BJ (cell line): ENCODE measurements around the gene CMSS1. TPM values are rescaled to one million over a fixed set of nuclear protein-coding genes. Genes with fewer than 3 reads are reported as not detected.

ENCODE experiments used
- CTCF ChIA-PET: fragments of 350-600 bp; formaldehyde crosslinking; extraction: SDS; loops from one replicate; lab custom pipeline; 2021; ENCODE audit warnings: antibody characterized with exemption, inconsistent platforms; lab: Yijun Ruan, JAX
- POLR2A ChIA-PET: fragments of 300-600 bp; sonication (Branson Sonifier 250); formaldehyde crosslinking; extraction: SDS; loops from one replicate; lab custom pipeline; 2021; ENCODE audit warnings: antibody characterized with exemption; lab: Charles Lee
- DNase-seq: peaks from one replicate; pipeline ENCODE4 v3.0.0-alpha.2; 2011; ENCODE audit warnings: low read depth
- H3K27me3 ChIP-seq: 2 replicates; pipeline ENCODE4 v1.6.0; 2011; ENCODE audit warnings: low read length; ENCODE audit not compliant: control insufficient read depth, insufficient read depth
- H3K36me3 ChIP-seq: 2 replicates; pipeline ENCODE4 v1.5.1; 2011; ENCODE audit warnings: low read length; ENCODE audit not compliant: control insufficient read depth, insufficient read depth
- H3K4me3 ChIP-seq: 2 replicates; pipeline ENCODE4 v1.5.1; 2011; ENCODE audit warnings: low read depth, mild to moderate bottlenecking, control low read depth, low read length
- CTCF ChIP-seq: IDR thresholded peaks from 2 replicates; pipeline ENCODE4 v1.5.1; 2011; ENCODE audit warnings: low read depth, mild to moderate bottlenecking, control low read depth, inconsistent platforms, low read length, moderate library complexity; ENCODE audit not compliant: insufficient read depth
- polyA plus RNA-seq: library from polyadenylated mRNA; depleted of rRNA; stranded (reverse); fragments of >200 nt; gene quantifications from 2 replicates; pipeline ENCODE4 v1.2.3, GENCODE V29; 2011

CMSS1 gene
- polyA plus RNA-seq, 1 experiment, result 6.7 TPM

GRCh38 chr3:100007313-100007712, 189.7 kb downstream of the CMSS1 start:
- no peak for TF ChIP-seq CTCF
- H3K27me3 ChIP-seq, result no peaks in the 10 kb centered on the region
- no peaks in the 10 kb centered on the region for H3K36me3 ChIP-seq
- CTCF ChIA-PET, result interaction anchor here (0.7 to 2.2 kb wide), 5 partner anchors 8 to 166 kb away, joined by 3 to 5 read pairs (median 3); no protein-coding TSS in a partner anchor
- no peak overlapping the region for H3K4me3 ChIP-seq
- POLR2A ChIA-PET, result no interaction called here
- no peak for DNase-seq

- DNase-seq, result no peak
- CTCF ChIA-PET, result interaction anchor here (0.8 kb wide), 1 partner anchor 21 kb away, joined by 4 read pairs; no protein-coding TSS in a partner anchor
- no peak for TF ChIP-seq CTCF
Measured at GRCh38 chr3:100008081-100008698, 190.5 kb downstream of the CMSS1 start.

GRCh38 chr3:100009276-100010086, 191.8 kb downstream of the CMSS1 start:
- H3K27me3 ChIP-seq, result no peaks in the 10 kb centered on the region
- H3K36me3 ChIP-seq, result no peaks in the 10 kb centered on the region
- CTCF ChIA-PET, result no interaction called here
- DNase-seq, result no peak
- TF ChIP-seq CTCF, result no peak
- H3K4me3 ChIP-seq, result no peak overlapping the region
- POLR2A ChIA-PET, result no interaction called here

More at GRCh38 chr3:100008081-100008698, 190.5 kb downstream of the CMSS1 start:
- POLR2A ChIA-PET, result no interaction called here
- Histone ChIP-seq H3K27me3 (no peaks in the 10 kb centered on the region), H3K4me3 (no peak overlapping the region), H3K36me3 (no peaks in the 10 kb centered on the region)

- CTCF ChIA-PET, result no interaction called here
- no peak for DNase-seq
- H3K27me3 ChIP-seq, result no peaks in the 10 kb centered on the region
- H3K4me3 ChIP-seq, result no peak overlapping the region
- POLR2A ChIA-PET, result no interaction called here
- TF ChIP-seq CTCF, result no peak
- no peaks in the 10 kb centered on the region for H3K36me3 ChIP-seq
Measured at GRCh38 chr3:100010087-100010417, 192.4 kb downstream of the CMSS1 start.

GRCh38 chr3:100018806-100019205, 201.1 kb downstream of the CMSS1 start:
- no peak overlapping the region for H3K4me3 ChIP-seq
- H3K27me3 ChIP-seq, result no peaks in the 10 kb centered on the region
- no peak for DNase-seq
- TF ChIP-seq CTCF, result no peak
- CTCF ChIA-PET, result interaction anchor here (0.6 kb wide), 1 partner anchor 305 kb away, joined by 3 read pairs; no protein-coding TSS in a partner anchor
- no peaks in the 10 kb centered on the region for H3K36me3 ChIP-seq
- POLR2A ChIA-PET, result no interaction called here
